Stomach (tissue), 4 donors: Measurements from ENCODE around the gene ZSCAN5A.

ENCODE experiments used
- POLR2AphosphoS5 ChIP-seq, 3 donors: sonication (generic); formaldehyde crosslinking; IDR thresholded peaks; one replicate each; pipeline ENCODE4 v1.6.1; 2016; ENCODE audit warnings: antibody characterized with exemption in 3 of 3
- TF ChIP-seq, protein P1 (sequence below), 7 experiments: fragments of 450-650 bp in 4 of 7; fragments of 200-600 bp in 3 of 7; sonication (generic) in 3 of 7; IDR thresholded peaks; one replicate each; pipeline ENCODE4 v1.5.1; 2016 to 2019; ENCODE audit warnings: antibody characterized with exemption in 7 of 7, control low read depth in 2 of 7, mild to moderate bottlenecking in 1 of 7

DNA sequence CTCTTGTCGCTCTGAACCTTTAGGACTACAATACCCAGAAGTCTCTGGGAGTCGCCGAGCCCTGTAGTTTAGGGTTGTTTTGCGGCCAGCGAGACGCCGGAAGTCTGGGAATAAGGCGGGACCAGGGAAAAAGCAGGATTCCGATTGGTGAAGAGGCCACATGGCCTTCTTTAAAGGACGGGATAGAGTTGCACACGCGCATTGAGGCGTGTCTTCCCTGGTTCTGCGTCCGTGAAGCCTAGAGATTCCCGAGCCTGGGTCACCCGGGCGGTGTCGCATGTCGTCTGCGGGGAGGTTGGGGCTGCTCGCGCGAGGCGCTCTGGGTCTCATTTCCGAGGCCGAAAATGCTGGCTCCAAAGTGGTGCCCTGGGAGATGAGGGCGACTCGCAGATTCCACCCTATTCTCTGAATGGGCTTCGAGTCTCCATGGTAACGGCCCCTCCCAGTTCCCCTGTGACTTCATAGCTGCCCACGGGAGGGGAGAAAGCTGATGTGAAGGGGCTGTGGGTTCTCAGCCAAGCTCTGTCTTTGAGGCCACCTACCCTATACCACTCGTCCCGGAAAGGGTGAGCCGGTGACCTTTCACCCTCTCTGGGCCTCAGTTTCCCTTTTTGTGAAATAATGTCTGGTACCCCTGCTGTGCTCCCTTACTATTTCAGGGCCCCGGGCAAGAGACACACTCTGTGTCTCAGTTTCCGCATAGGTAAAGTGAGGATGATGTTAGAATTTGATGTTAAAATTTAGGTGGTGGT, 614 bp upstream of the ZSCAN5A start:
- TF ChIP-seq, protein P1, sequence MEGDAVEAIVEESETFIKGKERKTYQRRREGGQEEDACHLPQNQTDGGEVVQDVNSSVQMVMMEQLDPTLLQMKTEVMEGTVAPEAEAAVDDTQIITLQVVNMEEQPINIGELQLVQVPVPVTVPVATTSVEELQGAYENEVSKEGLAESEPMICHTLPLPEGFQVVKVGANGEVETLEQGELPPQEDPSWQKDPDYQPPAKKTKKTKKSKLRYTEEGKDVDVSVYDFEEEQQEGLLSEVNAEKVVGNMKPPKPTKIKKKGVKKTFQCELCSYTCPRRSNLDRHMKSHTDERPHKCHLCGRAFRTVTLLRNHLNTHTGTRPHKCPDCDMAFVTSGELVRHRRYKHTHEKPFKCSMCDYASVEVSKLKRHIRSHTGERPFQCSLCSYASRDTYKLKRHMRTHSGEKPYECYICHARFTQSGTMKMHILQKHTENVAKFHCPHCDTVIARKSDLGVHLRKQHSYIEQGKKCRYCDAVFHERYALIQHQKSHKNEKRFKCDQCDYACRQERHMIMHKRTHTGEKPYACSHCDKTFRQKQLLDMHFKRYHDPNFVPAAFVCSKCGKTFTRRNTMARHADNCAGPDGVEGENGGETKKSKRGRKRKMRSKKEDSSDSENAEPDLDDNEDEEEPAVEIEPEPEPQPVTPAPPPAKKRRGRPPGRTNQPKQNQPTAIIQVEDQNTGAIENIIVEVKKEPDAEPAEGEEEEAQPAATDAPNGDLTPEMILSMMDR (IDR thresholded peaks at IDR 0.05), result no peak
- TF ChIP-seq POLR2AphosphoS5 (IDR thresholded peaks at IDR 0.05), result peak; percentile 22 to 75 (median 35)
